ENCODE results near the gene ZNF438.

DNA sequence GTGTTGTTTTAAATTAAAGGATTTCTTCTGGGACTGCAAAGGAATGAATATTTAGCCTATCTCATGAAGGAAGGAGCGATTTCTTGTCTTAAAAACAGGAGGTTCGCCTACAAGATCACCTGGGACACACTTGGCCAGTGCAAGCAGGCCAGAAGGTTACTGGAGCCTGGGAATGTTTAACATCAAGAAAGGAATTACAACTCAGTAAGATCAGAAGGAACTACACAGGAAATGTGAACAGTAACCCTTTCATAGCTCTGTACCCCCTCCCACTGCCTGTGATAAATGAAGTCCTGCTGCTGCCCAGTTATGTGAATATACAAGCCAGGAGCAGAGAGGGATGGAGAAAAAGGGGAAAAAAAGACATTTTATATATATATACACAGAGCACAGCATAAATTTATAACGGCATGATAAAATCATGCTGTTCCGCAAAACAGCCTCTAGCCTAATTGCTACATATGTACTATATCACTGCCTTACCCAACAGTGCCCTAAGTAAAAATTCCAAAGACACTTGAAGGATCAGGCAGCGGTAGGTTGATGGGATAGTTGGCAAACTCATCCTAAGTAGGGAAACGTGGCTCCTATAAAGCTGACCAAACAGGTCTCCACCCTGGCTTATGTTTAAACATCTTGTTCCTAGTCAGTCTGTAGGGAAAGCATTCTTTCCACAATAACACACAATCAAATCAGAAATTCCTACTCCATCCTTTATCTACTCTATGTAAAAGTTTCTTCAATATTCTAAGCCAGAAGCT is 63.8 kb downstream of the ZNF438 start:
- TF ChIP-seq, protein P1, sequence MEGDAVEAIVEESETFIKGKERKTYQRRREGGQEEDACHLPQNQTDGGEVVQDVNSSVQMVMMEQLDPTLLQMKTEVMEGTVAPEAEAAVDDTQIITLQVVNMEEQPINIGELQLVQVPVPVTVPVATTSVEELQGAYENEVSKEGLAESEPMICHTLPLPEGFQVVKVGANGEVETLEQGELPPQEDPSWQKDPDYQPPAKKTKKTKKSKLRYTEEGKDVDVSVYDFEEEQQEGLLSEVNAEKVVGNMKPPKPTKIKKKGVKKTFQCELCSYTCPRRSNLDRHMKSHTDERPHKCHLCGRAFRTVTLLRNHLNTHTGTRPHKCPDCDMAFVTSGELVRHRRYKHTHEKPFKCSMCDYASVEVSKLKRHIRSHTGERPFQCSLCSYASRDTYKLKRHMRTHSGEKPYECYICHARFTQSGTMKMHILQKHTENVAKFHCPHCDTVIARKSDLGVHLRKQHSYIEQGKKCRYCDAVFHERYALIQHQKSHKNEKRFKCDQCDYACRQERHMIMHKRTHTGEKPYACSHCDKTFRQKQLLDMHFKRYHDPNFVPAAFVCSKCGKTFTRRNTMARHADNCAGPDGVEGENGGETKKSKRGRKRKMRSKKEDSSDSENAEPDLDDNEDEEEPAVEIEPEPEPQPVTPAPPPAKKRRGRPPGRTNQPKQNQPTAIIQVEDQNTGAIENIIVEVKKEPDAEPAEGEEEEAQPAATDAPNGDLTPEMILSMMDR (conservative IDR thresholded peaks at IDR 0.05 in 1 of 2, IDR thresholded peaks at IDR 0.05 in 1 of 2; ENCODE audit: low read depth in 1 of 2, low read length in 2 of 2), result no peak
- no peak for TF ChIP-seq EZH2 (IDR thresholded peaks at IDR 0.05; ENCODE audit: low read length, missing control alignments)
